Bronchial epithelial cell (primary cell): ENCODE data around the gene PCLO. TPM values are rescaled to one million over a fixed set of nuclear protein-coding genes. Genes with fewer than 3 reads are reported as not detected.

Source experiments
- DNase-seq: peaks from one replicate; pipeline ENCODE4 v3.0.0-alpha.2; 2010; ENCODE audit warnings: low read depth
- FAIRE-seq: peaks from 2 replicates; lab custom pipeline; 2011; peaks lifted over from hg19 to GRCh38; lab: Jason Lieb, UNC
- H3K27me3 ChIP-seq: 2 replicates; pipeline ENCODE4 v1.5.1; 2011; ENCODE audit warnings: low read length; ENCODE audit not compliant: control insufficient read depth, insufficient read depth
- H3K36me3 ChIP-seq: 2 replicates; pipeline ENCODE4 v1.5.1; 2011; ENCODE audit warnings: low read length; ENCODE audit not compliant: control insufficient read depth, insufficient read depth
- H3K4me3 ChIP-seq: 2 replicates; pipeline ENCODE4 v1.5.1; 2011; ENCODE audit warnings: mild to moderate bottlenecking, low read depth, low read length, control low read depth
- total RNA-seq: library from RNA; depleted of rRNA; stranded (reverse); fragments of >200 nt; gene quantifications from 2 replicates; pipeline ENCODE4 v1.2.1, GENCODE V29; 2014
- TF ChIP-seq, protein P1 (sequence below): IDR thresholded peaks from 2 replicates; pipeline ENCODE4 v1.5.1; 2011; ENCODE audit warnings: mild to moderate bottlenecking, moderate library complexity, low read length, control low read depth, inconsistent platforms; ENCODE audit not compliant: insufficient read depth, severe bottlenecking

Gene PCLO
- total RNA-seq, 1 donor from 2014 or later: 0.79 TPM

DNA sequence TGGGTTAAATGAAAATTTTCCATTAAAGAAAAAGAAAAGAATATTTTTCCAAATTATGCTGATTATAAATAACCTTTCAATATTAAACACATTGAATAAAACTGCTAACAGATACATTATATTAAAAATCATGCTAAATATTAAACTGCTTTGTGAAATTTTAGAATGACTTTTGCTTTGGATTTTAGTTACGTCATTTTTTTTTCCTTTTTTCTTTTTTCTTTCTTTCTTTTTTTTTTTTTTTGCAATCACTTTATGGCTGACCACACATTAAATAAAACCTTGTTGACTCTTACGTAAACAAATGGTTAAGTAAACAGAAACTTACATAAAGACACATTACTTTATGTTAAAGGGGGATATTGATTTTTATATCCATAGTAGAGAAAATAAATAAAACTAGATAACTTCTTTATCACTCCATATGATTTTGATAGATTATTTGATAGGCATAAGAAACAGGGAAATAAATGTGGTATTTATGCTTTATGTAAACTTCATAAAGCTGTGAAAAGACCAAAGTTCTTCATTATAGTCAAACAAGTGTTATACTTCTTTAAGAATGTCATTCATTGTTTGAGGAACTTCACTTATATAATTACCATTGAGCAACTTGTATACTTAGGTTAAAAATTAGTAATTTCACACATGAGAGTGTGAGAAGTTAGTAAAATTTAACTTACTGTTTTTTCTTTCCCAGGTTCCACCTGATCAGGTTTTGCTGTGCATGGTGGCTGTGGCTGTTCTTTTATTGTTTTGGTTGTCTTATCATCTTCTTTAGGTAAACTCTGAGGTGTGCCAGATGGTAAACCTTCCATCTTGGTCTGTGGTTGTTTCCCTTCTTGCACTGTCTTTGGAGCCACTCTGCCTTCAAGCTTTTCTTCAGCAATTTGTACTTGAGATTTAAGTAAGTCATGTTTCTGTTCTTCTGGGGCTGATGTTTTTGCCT is 197.3 kb downstream of the PCLO start:
- FAIRE-seq (no peak), DNase-seq (no peak)
- TF ChIP-seq, protein P1, sequence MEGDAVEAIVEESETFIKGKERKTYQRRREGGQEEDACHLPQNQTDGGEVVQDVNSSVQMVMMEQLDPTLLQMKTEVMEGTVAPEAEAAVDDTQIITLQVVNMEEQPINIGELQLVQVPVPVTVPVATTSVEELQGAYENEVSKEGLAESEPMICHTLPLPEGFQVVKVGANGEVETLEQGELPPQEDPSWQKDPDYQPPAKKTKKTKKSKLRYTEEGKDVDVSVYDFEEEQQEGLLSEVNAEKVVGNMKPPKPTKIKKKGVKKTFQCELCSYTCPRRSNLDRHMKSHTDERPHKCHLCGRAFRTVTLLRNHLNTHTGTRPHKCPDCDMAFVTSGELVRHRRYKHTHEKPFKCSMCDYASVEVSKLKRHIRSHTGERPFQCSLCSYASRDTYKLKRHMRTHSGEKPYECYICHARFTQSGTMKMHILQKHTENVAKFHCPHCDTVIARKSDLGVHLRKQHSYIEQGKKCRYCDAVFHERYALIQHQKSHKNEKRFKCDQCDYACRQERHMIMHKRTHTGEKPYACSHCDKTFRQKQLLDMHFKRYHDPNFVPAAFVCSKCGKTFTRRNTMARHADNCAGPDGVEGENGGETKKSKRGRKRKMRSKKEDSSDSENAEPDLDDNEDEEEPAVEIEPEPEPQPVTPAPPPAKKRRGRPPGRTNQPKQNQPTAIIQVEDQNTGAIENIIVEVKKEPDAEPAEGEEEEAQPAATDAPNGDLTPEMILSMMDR: no peak
- Histone ChIP-seq H3K4me3 (no peak overlapping the region), H3K27me3 (no peaks in the 10 kb centered on the region), H3K36me3 (no peaks in the 10 kb centered on the region)

DNA sequence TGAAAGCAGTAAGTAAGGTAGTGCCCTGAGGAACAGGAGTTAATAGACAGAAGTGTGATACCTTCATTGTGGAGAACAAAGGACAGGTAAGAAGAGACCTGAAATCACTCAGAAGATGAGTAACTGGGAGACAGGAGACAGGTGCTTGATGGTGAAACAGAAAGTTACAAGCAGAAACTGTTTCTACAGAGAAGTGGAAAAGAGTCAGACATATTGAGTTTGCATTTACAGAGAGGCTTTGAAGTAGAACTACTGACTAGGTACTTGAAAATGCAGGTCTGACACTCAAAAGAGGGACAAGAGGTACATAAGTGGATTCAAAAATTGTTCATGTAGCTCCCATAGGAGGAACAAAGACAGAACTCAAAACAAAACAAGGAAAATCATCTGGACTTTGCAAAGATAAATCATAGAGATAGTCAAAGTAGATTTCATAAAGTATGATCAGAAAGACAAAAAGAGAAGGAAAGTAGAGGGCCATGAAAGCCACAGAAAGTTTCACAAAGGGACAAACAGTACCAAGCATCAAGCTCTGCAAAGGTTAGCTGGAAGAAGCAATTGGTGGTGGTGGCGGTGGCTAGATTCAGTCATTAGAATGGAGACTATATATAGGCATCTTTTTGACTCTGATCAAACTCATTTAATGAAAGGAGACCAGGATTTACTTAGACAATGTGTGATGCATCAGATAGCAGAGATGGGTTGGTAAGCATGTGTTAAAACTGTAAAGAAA is 198.4 kb downstream of the PCLO start:
- TF ChIP-seq, protein P1: no peak
- H3K36me3 ChIP-seq: no peaks in the 10 kb centered on the region
- no peak overlapping the region for H3K4me3 ChIP-seq
- peak; percentile 50 for FAIRE-seq
- no peaks in the 10 kb centered on the region for H3K27me3 ChIP-seq
- no peak for DNase-seq

DNA sequence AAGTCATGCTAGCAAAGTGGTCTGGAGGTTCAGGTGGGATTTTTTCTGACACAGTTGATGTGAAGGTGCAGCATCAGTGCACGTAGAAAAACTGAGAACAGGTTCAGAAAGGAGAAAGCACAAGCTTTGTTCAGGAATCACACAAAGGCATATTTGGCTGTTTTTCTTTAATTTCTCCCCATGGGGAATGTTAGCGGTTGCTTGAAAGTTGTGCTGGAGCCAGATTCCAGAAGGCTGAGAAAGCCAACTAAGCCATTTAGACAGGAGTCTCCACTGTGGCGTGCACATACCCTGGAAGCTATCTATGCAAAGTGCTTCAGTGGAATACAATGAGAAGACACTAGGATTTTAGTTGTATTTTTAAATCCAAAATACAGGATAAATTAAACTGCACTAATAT is 201.4 kb downstream of the PCLO start:
- no peaks in the 10 kb centered on the region for H3K36me3 ChIP-seq
- no peak for DNase-seq
- H3K4me3 ChIP-seq: no peak overlapping the region
- H3K27me3 ChIP-seq: no peaks in the 10 kb centered on the region
- no peak for FAIRE-seq
- TF ChIP-seq, protein P1: no peak

DNA sequence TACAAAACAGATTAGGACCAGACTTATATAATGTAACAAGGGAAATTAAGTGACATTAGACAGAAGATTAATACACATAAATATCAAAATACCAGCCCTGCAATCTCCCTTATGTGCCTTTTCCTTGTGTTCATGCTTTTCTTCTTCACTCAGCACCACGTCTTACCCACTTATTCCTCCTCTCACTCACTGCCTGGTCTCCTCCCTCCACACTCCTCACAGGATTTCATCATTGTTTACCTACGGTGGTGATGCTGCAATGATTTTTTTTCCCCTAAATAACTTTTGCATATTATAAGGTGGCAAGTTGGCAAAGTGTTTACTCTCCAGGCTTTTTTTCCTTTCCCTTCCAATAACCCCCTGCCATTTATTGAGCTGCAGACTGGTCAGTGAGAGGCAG is 203.2 kb downstream of the PCLO start:
- no peak for FAIRE-seq

DNA sequence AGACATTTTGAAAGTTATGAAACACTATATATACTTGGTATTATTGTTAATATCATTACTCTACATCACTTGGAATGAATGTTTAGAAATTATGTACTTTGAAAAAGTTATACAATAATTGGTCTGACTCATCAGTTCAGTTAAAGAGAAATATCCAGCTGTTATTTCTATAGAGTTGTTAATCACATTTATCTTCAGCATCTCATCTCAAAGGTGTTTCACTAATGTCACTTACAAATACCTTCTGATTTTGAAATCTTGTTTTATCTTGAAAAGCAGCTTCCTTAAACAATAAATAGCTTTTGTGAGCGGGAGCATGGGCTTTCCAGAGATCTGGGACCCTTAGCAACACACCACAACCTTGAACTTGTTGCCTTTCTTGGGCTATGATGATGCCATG is 205.2 kb downstream of the PCLO start:
- DNase-seq: no peak
- TF ChIP-seq, protein P1: no peak
- Histone ChIP-seq H3K36me3 (no peaks in the 10 kb centered on the region), H3K4me3 (no peak overlapping the region), H3K27me3 (no peaks in the 10 kb centered on the region)
- no peak for FAIRE-seq

More for the DNA sequence above, 203.2 kb downstream of the PCLO start:
- Histone ChIP-seq H3K36me3 (no peaks in the 10 kb centered on the region), H3K27me3 (no peaks in the 10 kb centered on the region), H3K4me3 (no peak overlapping the region)
- TF ChIP-seq, protein P1: no peak
- peak; percentile 3 for DNase-seq
